T-helper 1 cell treated with Interleukin-12 subunit alpha and Interleukin-12 subunit beta and Interleukin-4 antibody, amounts not matched to agents 30 μg/mL and 1 μg/mL, for 36 hours (primary cell): ENCODE measurements around the gene RREB1.
A peak's percentile ranks its signal among the peaks of the same experiment; 100 is the strongest.

Experiments
- H3K27ac Mint-ChIP-seq: one replicate; pipeline ENCODE4 v1.8.0; 2021; ENCODE audit warnings: mild to moderate bottlenecking, mixed read lengths
- H3K27me3 Mint-ChIP-seq: one replicate; pipeline ENCODE4 v1.8.0; 2021; ENCODE audit warnings: low read depth, mixed read lengths
- H3K36me3 Mint-ChIP-seq: one replicate; pipeline ENCODE4 v1.8.0; 2021; ENCODE audit warnings: low read depth, mixed read lengths
- H3K4me1 Mint-ChIP-seq: one replicate; pipeline ENCODE4 v1.8.0; 2021; ENCODE audit warnings: low read depth, mixed read lengths
- H3K4me3 Mint-ChIP-seq: one replicate; pipeline ENCODE4 v1.8.0; 2021; ENCODE audit warnings: mild to moderate bottlenecking, moderate library complexity, mixed read lengths
- H3K9me3 Mint-ChIP-seq: one replicate; pipeline ENCODE4 v1.8.0; 2021; ENCODE audit warnings: mixed read lengths

Gene RREB1

GRCh38 chr6:7189101-7189758 is 81.5 kb downstream of the RREB1 start:
- Mint-ChIP-seq H3K4me1 (peaks cover 2% of the 10 kb centered on the region), H3K4me3 (no peak overlapping the region), H3K9me3 (no peaks in the 10 kb centered on the region), H3K27me3 (no peaks in the 10 kb centered on the region), H3K36me3 (peaks cover 52% of the 10 kb centered on the region), H3K27ac (no peak overlapping the region)

- Mint-ChIP-seq H3K27me3 (no peaks in the 10 kb centered on the region), H3K4me1 (peaks cover 5% of the 10 kb centered on the region), H3K4me3 (no peak overlapping the region), H3K27ac (no peak overlapping the region), H3K36me3 (peaks cover 52% of the 10 kb centered on the region), H3K9me3 (no peaks in the 10 kb centered on the region)
These were observed 83.0 kb downstream of the RREB1 start for GRCh38 chr6:7190791-7191190.

GRCh38 chr6:7193122-7193521 is 85.4 kb downstream of the RREB1 start:
- Mint-ChIP-seq H3K27me3 (no peaks in the 10 kb centered on the region), H3K36me3 (peaks cover 47% of the 10 kb centered on the region), H3K4me1 (peaks cover 17% of the 10 kb centered on the region), H3K9me3 (no peaks in the 10 kb centered on the region), H3K4me3 (no peak overlapping the region), H3K27ac (no peak overlapping the region)

- no peaks in the 10 kb centered on the region for H3K27me3 Mint-ChIP-seq
- H3K4me1 Mint-ChIP-seq = peaks cover 15% of the 10 kb centered on the region
- H3K9me3 Mint-ChIP-seq = no peaks in the 10 kb centered on the region
- no peak overlapping the region for H3K4me3 Mint-ChIP-seq
- no peak overlapping the region for H3K27ac Mint-ChIP-seq
- H3K36me3 Mint-ChIP-seq = peaks cover 32% of the 10 kb centered on the region
These were observed 86.9 kb downstream of the RREB1 start for GRCh38 chr6:7194657-7195056.

DNA sequence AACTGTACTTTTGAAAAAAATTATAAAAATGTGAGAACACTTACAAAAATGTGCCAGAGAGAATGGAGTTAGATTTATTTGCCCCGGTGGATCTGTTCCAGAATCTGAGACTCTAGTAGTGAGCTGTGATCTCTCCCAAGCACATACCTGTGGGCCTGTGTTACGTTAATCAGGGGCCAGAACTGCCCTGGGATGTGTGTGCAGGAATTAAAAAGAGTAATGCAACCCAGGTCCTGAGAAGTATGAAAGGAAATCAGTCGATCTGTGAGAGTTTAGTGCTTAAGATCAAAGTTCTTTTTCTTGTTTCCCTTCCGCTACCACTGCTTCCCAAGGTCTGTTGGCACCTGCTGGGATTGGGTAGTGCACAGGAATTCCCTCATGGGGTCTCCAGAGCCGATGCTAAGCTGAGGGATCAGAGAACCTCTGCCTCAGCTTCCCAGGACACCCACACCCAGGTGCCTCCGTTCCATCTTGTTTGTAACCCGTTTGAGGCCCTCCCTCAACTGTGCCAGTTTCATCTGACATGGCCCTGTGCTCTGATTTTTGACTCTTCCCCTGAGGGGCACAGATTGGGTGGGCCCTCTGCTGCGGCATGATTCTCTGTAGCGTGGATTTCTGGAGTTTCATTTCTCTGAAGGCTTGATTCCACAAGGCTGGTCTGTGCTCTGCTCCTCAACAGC is 87.7 kb downstream of the RREB1 start:
- H3K4me3 Mint-ChIP-seq = peak overlapping the region; percentile 6
- peaks cover 15% of the 10 kb centered on the region for H3K4me1 Mint-ChIP-seq
- no peak overlapping the region for H3K27ac Mint-ChIP-seq
- H3K9me3 Mint-ChIP-seq = no peaks in the 10 kb centered on the region
- peaks cover 31% of the 10 kb centered on the region for H3K36me3 Mint-ChIP-seq
- H3K27me3 Mint-ChIP-seq = no peaks in the 10 kb centered on the region

DNA sequence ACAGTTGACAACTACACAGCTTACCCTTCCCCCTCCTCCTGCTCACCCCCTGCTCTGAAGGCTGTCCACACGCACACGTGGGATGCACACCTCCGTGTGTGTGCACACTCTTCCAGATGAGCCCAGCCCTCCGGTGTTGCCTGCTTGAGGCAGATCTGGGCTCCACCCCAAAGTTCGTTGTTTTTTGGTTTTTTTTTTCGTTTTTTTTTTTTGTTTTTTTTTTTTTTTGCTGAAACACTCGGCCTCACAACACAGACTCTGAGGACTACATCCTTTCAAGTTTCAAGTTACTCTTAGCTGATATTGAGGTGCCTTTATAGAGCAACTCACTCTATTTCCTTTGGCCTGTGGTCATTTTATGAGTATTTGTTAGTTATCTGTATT is 88.2 kb downstream of the RREB1 start:
- Mint-ChIP-seq H3K4me3 (no peak overlapping the region), H3K4me1 (peaks cover 15% of the 10 kb centered on the region), H3K27ac (no peak overlapping the region), H3K36me3 (peaks cover 26% of the 10 kb centered on the region), H3K27me3 (no peaks in the 10 kb centered on the region), H3K9me3 (no peaks in the 10 kb centered on the region)

DNA sequence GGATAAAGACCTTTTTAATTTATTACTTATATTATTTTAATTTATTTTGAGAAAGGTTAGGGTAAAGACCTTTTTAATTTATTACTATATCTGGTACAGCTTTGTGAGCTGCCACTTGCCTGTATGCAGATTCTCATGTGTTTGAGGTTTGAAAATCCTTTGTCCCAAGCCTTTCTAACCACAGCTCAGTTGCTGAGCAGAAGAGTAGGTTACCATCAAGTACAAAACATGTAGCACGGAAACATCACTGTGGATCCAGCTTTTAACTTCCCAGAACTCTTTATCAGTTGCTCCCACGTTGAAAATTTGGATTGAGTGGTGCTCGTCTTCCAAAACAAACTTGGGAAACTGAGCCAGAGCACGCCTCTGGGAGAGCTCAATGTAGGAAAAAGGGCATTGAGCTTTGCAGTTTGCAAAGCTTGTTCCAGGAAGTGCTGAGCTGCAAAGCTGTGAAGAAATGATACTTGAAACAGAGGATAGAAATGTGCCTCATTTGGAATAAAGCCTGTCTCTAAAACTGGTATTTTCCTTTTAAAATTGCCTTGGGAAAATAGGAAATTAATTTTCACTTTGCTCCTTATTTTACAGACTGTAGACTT is 89.0 kb downstream of the RREB1 start:
- Mint-ChIP-seq H3K4me3 (no peak overlapping the region), H3K36me3 (peaks cover 23% of the 10 kb centered on the region), H3K27ac (no peak overlapping the region), H3K4me1 (peaks cover 16% of the 10 kb centered on the region), H3K27me3 (no peaks in the 10 kb centered on the region), H3K9me3 (no peaks in the 10 kb centered on the region)

DNA sequence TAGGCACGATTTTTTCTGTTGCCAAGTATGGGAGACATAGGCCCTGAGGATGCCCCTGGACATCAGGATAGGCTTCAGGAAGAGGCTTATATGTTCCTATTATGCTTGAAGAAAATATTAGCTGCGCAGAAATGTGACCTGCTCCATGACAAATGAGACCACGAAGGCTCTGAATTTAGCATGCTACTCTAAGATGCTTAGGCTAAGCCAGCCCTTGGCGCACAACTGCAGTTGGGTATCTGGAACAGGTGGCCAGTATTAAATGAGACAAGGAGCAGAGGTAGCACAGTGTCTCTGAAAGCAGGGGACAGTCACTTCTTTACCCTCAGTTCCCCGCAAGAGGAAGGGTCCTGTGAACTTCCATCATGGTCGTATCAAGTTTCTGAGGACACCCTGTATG is 90.0 kb downstream of the RREB1 start:
- no peak overlapping the region for H3K27ac Mint-ChIP-seq
- H3K9me3 Mint-ChIP-seq = no peaks in the 10 kb centered on the region
- peaks cover 21% of the 10 kb centered on the region for H3K4me1 Mint-ChIP-seq
- H3K4me3 Mint-ChIP-seq = no peak overlapping the region
- H3K36me3 Mint-ChIP-seq = peaks cover 24% of the 10 kb centered on the region
- H3K27me3 Mint-ChIP-seq = no peaks in the 10 kb centered on the region

DNA sequence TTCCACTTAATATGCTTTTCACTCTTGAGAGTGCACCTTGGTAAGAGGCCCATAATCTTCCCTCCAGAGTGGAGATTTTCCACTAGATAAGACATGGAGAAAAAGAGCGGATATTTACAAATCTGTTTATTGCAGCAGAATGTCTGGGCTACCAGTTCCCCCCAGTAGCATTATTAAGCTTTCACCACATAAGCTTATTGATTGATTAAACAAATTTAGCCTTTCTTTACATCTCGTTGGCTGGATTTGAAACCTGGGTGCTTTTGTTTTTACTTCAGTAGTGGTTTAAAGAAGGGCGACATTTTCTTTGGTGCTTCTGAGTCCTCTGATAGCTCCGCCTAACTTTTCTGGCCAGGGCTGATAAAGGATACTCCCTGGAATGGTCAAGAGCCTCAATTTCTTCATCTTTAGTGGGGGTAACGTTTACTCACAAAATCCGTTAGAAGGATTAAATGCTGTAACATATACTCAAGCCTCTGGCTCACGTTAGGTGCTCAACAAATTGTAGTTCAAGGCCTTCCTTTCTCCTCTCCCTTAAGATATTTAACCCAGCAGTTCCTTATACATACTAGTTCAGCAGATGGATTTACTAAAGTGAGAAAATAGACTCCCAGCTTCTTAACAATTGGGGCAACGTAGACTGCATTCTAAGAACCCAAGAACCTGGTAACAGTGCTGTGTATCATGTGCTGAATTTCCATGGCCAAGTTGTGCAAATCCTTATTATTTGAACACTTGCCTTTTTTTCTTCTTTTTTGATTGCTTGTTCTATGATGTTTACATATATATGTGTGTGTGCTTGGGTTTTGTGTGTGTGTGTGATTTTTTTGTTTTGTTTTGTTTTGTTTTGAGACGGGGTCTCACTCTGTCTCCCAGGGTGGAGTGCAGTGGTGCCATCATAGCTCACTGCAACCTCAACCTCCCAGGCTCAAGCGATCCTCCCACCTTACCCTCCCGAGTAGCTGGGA is 91.4 kb downstream of the RREB1 start:
- H3K27ac Mint-ChIP-seq = no peak overlapping the region
- H3K36me3 Mint-ChIP-seq = peaks cover 18% of the 10 kb centered on the region
- H3K27me3 Mint-ChIP-seq = no peaks in the 10 kb centered on the region
- H3K4me1 Mint-ChIP-seq = peaks cover 21% of the 10 kb centered on the region
- no peak overlapping the region for H3K4me3 Mint-ChIP-seq
- H3K9me3 Mint-ChIP-seq = no peaks in the 10 kb centered on the region

DNA sequence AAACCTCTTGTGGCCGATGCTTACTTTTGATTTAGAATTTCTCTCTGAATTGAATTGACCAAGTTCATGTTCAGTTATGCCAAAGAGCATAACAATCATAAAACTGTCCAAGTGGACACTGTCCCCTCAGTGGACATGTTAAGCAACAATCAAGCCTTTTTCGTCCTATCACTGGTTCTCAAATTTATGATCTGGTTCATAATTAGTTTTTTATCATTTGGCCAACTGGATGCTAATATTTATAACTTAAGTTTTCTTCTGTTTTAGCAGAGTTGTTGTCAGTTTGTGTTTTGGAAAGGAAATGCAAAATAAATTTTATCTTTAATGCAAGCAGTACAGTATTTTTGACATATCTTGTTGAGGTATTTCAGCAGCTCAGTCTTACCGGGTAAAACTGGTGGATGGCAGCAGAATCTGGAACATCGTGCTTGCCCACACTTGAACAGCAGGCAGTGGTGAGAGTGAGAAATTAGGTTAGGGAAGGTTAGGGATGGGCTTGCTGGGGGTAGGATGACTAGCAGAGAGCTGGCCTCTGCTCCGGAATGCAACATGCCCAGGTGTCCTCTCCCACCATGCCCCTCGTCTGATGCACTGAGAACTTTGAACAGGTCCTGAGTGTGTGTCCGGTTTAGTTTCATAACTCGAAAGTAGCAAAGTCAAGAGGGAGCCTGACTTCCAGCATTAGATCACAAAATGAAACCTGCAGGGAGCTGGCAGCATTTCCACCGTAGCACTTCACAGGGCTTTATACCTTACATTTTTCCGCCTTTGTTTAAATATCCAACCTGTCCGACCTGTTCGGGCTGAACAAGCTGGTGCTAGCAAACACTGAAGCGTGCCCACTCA is 93.1 kb downstream of the RREB1 start:
- Mint-ChIP-seq H3K4me3 (no peak overlapping the region), H3K4me1 (peaks cover 17% of the 10 kb centered on the region), H3K27ac (no peak overlapping the region), H3K36me3 (peaks cover 12% of the 10 kb centered on the region), H3K9me3 (no peaks in the 10 kb centered on the region), H3K27me3 (no peaks in the 10 kb centered on the region)

GRCh38 chr6:7201444-7201731 is 93.6 kb downstream of the RREB1 start:
- Mint-ChIP-seq H3K4me3 (no peak overlapping the region), H3K27ac (no peak overlapping the region), H3K27me3 (no peaks in the 10 kb centered on the region), H3K4me1 (peaks cover 12% of the 10 kb centered on the region), H3K36me3 (peaks cover 8% of the 10 kb centered on the region), H3K9me3 (no peaks in the 10 kb centered on the region)

DNA sequence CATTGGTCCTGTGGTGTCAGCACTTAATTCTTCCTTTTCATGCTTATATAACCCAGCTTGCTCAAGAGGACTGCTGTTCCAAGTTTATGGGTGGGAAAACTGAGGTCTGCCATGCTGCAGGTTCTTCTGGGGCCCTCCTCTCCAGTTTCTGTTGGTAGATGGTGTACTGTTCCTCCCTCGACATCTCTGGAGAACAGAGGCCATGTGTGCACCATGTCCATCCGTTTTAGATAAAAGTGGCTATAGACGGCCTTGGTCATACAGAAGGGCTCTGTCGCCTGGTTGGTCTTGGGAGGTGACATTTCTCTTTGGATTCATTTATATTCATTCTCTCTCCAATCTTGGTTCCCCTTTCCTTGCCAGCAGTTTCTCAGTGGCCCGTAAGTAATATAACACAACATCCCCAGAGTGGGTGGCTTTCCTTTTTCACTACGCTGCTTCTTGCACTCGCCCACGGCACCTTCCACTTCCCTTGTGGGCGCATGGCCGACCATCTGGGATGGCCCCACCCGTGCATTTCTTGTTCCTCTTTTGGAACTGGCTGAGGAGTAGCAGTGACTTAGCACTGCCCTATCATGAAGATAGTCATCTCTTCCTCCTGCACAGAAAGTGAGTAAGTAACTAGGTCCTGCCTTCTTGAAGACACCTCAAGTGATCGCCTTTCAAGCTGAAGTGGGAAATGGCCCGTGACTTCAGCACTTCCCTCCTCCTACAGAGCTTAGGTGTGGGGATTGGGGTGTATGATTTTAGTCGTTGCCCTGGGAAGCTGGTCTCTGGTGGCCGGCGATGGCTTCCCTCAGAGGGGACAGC is 94.2 kb downstream of the RREB1 start:
- Mint-ChIP-seq H3K4me1 (peaks cover 11% of the 10 kb centered on the region), H3K9me3 (no peaks in the 10 kb centered on the region), H3K27ac (no peak overlapping the region), H3K36me3 (peaks cover 8% of the 10 kb centered on the region), H3K27me3 (no peaks in the 10 kb centered on the region), H3K4me3 (no peak overlapping the region)

- Mint-ChIP-seq H3K36me3 (peaks cover 6% of the 10 kb centered on the region), H3K9me3 (no peaks in the 10 kb centered on the region), H3K27ac (no peak overlapping the region), H3K27me3 (no peaks in the 10 kb centered on the region), H3K4me1 (peaks cover 6% of the 10 kb centered on the region), H3K4me3 (no peak overlapping the region)
These were observed 95.2 kb downstream of the RREB1 start for GRCh38 chr6:7202950-7203349.
